ENCODE data around the gene RASGRP3. TPM values are rescaled to one million over a fixed set of nuclear protein-coding genes. Genes with fewer than 3 reads are reported as not detected.

Gene RASGRP3
- total and polyA plus RNA-seq, 5 experiments from 2014 or later, result 0.68 to 3.7 (median 2.2) TPM

DNA sequence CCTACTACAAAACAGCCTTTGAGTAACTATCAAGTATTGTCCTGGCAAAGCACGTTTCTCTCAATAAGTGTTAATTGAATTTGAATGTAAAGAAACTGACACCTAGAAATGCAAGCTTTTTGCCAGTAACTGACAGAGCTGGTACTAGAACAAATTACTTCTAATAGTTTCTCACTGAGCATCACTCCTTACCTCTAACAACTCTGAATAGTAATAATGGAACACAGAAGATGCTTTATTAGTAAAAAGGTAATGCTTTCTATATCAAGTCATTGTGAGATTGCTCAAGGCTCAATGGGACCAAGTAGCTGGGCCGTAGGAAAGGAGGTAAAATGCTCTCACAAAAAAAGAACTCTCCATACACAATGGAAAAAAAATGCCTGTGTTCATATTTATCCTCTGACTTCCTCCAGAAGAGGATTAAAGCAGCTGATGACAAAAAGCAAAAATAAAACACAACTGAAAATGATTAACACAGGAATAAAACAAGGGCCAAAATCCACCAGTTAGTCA, 11.8 kb downstream of the RASGRP3 start:
- peak overlapping the region in 1 of 10 donors; percentile 12 for H3K27ac Mint-ChIP-seq
- peaks cover 0 to 55% (median 0%) of the 10 kb centered on the region in 4 donors for H3K4me1 Mint-ChIP-seq
- H3K27me3 Mint-ChIP-seq, result no peaks in the 10 kb centered on the region
- POLR2A ChIA-PET, result no interaction called here
- H3K4me3 Mint-ChIP-seq, result no peak overlapping the region
- peaks cover 0 to 15% (median 3%) of the 10 kb centered on the region in 9 donors for H3K9me3 Mint-ChIP-seq
- peaks cover 0 to 5% (median 4%) of the 10 kb centered on the region in 3 donors for H3K36me3 Mint-ChIP-seq
- DNase-seq (no peak), ATAC-seq (no peak)

DNA sequence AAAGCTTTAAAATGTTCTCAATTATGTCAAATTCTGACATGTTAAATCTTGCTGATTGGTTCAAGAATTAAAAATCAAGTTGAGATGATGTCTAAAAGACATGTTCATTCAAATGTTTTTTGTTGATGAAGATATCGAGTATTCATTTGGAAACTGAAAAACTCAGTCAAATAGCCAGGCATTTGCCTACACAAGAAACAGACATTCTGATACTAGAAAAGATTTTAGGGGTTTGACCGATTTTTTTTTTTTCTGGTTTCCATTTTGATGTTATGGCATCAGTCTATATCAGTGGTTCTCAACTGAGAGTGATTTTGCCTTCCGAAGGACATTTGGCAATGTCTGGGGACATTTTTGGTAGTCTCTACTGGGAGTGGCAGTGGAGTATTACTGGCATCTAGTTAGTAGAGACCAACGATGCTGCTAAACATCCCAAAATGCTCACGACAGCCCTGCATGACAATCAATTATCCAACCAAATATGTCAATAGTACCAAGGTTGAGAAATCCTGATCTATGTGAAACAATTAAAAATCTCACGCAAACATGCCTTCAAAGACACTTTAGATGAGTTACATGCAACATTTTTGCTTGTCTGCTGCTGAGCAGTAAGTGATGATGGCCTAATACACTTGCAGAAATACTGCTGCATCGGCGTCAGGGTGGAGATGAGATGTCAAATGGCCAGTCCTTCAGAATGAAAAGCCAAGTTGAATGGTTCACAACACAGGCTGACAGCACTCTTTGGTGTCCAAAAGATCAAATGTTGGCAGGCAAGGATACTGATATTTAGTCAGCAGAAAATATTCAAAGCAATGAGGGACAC, 12.5 kb downstream of the RASGRP3 start:
- ATAC-seq (no peak), DNase-seq (no peak)
- Mint-ChIP-seq H3K9me3 (peaks cover 0 to 15% (median 3%) of the 10 kb centered on the region in 9 donors), H3K4me1 (peaks cover 0 to 56% (median 0%) of the 10 kb centered on the region in 4 donors), H3K4me3 (no peak overlapping the region), H3K36me3 (peaks cover 0 to 5% (median 4%) of the 10 kb centered on the region in 3 donors), H3K27me3 (no peaks in the 10 kb centered on the region), H3K27ac (peak overlapping the region in 1 of 10 donors; percentile 12)
- POLR2A ChIA-PET, result no interaction called here

- Mint-ChIP-seq H3K9me3 (peaks cover 0 to 15% (median 3%) of the 10 kb centered on the region in 9 donors), H3K27ac (peak overlapping the region in 2 of 10 donors; percentile 22 to 53), H3K36me3 (peaks cover 0 to 5% (median 4%) of the 10 kb centered on the region in 3 donors), H3K27me3 (no peaks in the 10 kb centered on the region), H3K4me1 (peaks cover 0 to 55% (median 0%) of the 10 kb centered on the region in 4 donors), H3K4me3 (peak overlapping the region in 1 of 10 donors; percentile 32)
- ATAC-seq (no peak), DNase-seq (no peak)
- POLR2A ChIA-PET, result no interaction called here
Measured at GRCh38 chr2:33489835-33490431, 13.5 kb downstream of the RASGRP3 start.

DNA sequence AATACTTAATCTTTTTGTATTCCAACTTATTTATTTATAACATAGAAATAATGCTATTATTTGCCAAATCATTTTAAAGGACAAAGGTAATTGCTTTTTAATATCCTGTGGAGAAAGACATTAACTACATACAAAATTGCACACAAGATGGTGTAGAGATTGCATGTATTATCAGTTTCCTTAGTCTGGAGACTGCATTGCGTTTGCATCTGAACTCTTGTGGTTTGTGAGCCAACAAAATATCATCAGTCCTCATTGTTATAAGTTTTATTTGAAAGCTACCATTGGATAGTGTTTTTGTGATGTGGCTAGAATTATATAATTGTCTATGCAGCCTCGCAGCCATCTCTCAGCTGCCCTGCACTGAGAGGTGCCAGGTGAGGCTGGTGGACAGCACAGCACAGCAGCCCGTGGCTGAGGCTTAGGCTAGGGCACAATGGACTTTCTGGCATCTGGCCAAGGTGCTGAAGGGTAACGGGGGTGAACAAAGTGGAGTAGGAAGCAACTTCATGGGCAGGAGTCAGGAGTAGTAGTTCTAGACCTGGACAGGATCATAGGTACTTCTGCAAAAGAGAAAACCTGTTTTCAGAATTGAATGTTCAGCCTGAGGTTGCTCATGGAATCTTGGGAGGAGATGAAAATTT, 15.1 kb downstream of the RASGRP3 start:
- Mint-ChIP-seq H3K4me1 (peaks cover 0 to 65% (median 4%) of the 10 kb centered on the region in 4 donors), H3K9me3 (peaks cover 0 to 10% (median 2%) of the 10 kb centered on the region in 9 donors), H3K4me3 (peak overlapping the region in 1 of 10 donors; percentile 48), H3K27me3 (no peaks in the 10 kb centered on the region), H3K36me3 (peaks cover 0 to 2% (median 2%) of the 10 kb centered on the region in 3 donors), H3K27ac (no peak overlapping the region)
- POLR2A ChIA-PET, result no interaction called here
- DNase-seq (no peak), ATAC-seq (no peak)

DNA sequence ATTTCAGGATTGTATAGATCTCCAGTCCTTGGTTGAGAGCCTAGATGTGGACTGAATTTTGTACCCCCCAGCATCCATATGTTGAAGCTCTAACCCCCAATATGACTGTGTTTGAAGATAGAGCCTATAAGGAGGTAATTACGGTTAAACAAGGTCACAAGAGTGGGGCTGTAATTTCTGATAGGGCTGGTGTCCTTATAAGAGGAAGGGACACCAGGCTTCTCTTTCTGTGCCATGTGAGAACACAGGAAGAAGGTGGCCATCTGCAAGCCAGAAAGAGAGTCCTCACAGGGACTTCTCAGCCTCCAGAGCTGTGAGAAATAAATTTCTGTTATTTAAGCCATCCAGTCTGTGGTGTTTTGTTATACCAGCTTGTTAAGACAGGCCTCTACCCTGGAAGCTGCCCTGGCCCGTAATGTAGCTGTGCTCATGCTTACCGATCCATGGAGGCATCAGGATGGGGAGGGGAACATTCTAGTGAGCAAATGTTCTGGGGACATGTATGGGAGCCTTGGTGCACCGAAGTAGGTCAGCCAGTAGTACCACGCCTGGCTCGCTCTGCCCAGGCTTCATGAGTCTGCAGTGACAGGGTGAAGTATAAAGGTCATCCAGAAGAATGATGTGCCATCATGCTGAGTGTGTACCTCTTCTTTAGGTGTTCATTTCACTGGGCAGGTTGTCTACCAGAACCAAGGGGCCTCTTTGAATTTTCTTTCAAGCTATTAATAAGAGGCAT, 16.1 kb downstream of the RASGRP3 start:
- Mint-ChIP-seq H3K27me3 (no peaks in the 10 kb centered on the region), H3K9me3 (peaks cover 0 to under 1% (median 0%) of the 10 kb centered on the region in 9 donors), H3K4me1 (peaks cover 0 to 74% (median 7%) of the 10 kb centered on the region in 4 donors), H3K36me3 (no peaks in the 10 kb centered on the region), H3K27ac (no peak overlapping the region), H3K4me3 (no peak overlapping the region)
- POLR2A ChIA-PET, result no interaction called here
- ATAC-seq (no peak), DNase-seq (no peak)

GRCh38 chr2:33494155-33494779, 17.8 kb downstream of the RASGRP3 start:
- Mint-ChIP-seq H3K27me3 (peaks cover 0 to 5% (median 0%) of the 10 kb centered on the region in 5 donors), H3K4me1 (peaks cover 3 to 76% (median 11%) of the 10 kb centered on the region in 4 donors), H3K4me3 (no peak overlapping the region), H3K9me3 (no peaks in the 10 kb centered on the region), H3K36me3 (no peaks in the 10 kb centered on the region), H3K27ac (no peak overlapping the region)
- ATAC-seq (no peak), DNase-seq (no peak)
- POLR2A ChIA-PET, result no interaction called here

GRCh38 chr2:33494877-33495641, 18.6 kb downstream of the RASGRP3 start:
- ATAC-seq (no peak), DNase-seq (no peak)
- Mint-ChIP-seq H3K36me3 (peaks cover 0 to 3% (median 0%) of the 10 kb centered on the region in 3 donors), H3K27ac (peak overlapping the region in 2 of 10 donors; percentile 18 to 37), H3K4me3 (no peak overlapping the region), H3K27me3 (peaks cover 0 to 6% (median 0%) of the 10 kb centered on the region in 5 donors), H3K4me1 (peaks cover 3 to 70% (median 11%) of the 10 kb centered on the region in 4 donors), H3K9me3 (no peaks in the 10 kb centered on the region)
- POLR2A ChIA-PET, result no interaction called here

GRCh38 chr2:33495683-33496082, 19.2 kb downstream of the RASGRP3 start:
- Mint-ChIP-seq H3K4me1 (peaks cover 3 to 64% (median 11%) of the 10 kb centered on the region in 4 donors), H3K36me3 (peaks cover 0 to 3% (median 0%) of the 10 kb centered on the region in 3 donors), H3K9me3 (peaks cover 0 to 3% (median 0%) of the 10 kb centered on the region in 9 donors), H3K27me3 (peaks cover 0 to 9% (median 0%) of the 10 kb centered on the region in 5 donors), H3K27ac (peak overlapping the region in 2 of 10 donors; percentile 4 to 66), H3K4me3 (no peak overlapping the region)
- POLR2A ChIA-PET, result no interaction called here
- no peak for DNase-seq
- no peak for ATAC-seq

- peaks cover 0 to 3% (median 0%) of the 10 kb centered on the region in 3 donors for H3K36me3 Mint-ChIP-seq
- peaks cover 0 to 9% (median 0%) of the 10 kb centered on the region in 5 donors for H3K27me3 Mint-ChIP-seq
- no peak for ATAC-seq
- H3K4me1 Mint-ChIP-seq, result peaks cover 3 to 66% (median 11%) of the 10 kb centered on the region in 4 donors
- peak overlapping the region in 1 of 10 donors; percentile 66 for H3K27ac Mint-ChIP-seq
- peaks cover 0 to 3% (median 0%) of the 10 kb centered on the region in 9 donors for H3K9me3 Mint-ChIP-seq
- POLR2A ChIA-PET, result no interaction called here
- no peak for DNase-seq
- no peak overlapping the region for H3K4me3 Mint-ChIP-seq
Measured at GRCh38 chr2:33496150-33496549, 19.7 kb downstream of the RASGRP3 start.

- Mint-ChIP-seq H3K4me3 (no peak overlapping the region), H3K9me3 (peaks cover 0 to 3% (median 0%) of the 10 kb centered on the region in 9 donors), H3K36me3 (peaks cover 0 to 3% (median 0%) of the 10 kb centered on the region in 3 donors), H3K27ac (peak overlapping the region in 1 of 10 donors; percentile 66), H3K4me1 (peaks cover 3 to 68% (median 11%) of the 10 kb centered on the region in 4 donors), H3K27me3 (peaks cover 0 to 12% (median 0%) of the 10 kb centered on the region in 5 donors)
- POLR2A ChIA-PET, result no interaction called here
- no peak for DNase-seq
- ATAC-seq, result no peak
Measured at GRCh38 chr2:33496726-33497125, 20.3 kb downstream of the RASGRP3 start.

DNA sequence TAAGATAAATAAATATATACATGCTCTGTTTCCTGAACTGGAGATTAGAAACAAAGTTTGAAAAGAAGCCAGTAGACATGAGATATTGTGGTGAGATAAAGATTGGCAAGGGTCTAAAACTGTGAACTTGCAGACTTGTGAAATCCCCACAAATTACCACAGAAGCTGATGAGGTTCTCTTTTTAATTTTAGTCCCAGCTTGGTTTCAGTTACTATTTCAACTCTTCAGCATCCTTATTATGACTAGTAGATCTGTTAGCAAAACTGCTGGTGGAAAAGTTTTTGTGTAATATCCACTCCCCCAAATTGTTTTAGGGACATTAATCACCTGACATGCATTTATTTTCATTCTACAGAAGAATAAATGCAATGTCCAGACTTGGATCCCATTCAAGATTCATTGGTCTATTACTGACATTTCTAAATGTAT, 20.8 kb downstream of the RASGRP3 start:
- Mint-ChIP-seq H3K4me3 (no peak overlapping the region), H3K27ac (peak overlapping the region in 1 of 10 donors; percentile 66)
- DNase-seq, result peak in 2 of 10 donors; percentile 3 to 27

More for the DNA sequence above, 20.8 kb downstream of the RASGRP3 start:
- Mint-ChIP-seq H3K36me3 (peaks cover 0 to 3% (median 0%) of the 10 kb centered on the region in 3 donors), H3K9me3 (peaks cover 0 to 3% (median 0%) of the 10 kb centered on the region in 9 donors), H3K27me3 (peaks cover 0 to 12% (median 0%) of the 10 kb centered on the region in 5 donors), H3K4me1 (peaks cover 3 to 65% (median 11%) of the 10 kb centered on the region in 4 donors)
- POLR2A ChIA-PET, result no interaction called here
- peak in 1 of 2 donors; percentile 30 for ATAC-seq

Data from naive thymus-derived CD8-positive, alpha-beta T cell (primary cell).